Stimulated activated CD4-positive, alpha-beta T cell treated with anti-CD3 and anti-CD28 coated beads, Interleukin-12 subunit alpha, Interleukin-12 subunit beta, amount 100 ng/mL, for 24 hours (primary cell): Measurements from ENCODE around the gene LRFN4.
"Not testable (repeated sequence)": the region's sequence is repeated elsewhere in the genome, so short reads cannot be mapped to it uniquely, and the experiment has no call there.

Experiments
- DNase-seq, 2 experiments: peaks; one replicate each; pipeline ENCODE4 v3.0.0-alpha.2; 2020; ENCODE audit warnings: low read depth in 2 of 2

Gene LRFN4

DNA sequence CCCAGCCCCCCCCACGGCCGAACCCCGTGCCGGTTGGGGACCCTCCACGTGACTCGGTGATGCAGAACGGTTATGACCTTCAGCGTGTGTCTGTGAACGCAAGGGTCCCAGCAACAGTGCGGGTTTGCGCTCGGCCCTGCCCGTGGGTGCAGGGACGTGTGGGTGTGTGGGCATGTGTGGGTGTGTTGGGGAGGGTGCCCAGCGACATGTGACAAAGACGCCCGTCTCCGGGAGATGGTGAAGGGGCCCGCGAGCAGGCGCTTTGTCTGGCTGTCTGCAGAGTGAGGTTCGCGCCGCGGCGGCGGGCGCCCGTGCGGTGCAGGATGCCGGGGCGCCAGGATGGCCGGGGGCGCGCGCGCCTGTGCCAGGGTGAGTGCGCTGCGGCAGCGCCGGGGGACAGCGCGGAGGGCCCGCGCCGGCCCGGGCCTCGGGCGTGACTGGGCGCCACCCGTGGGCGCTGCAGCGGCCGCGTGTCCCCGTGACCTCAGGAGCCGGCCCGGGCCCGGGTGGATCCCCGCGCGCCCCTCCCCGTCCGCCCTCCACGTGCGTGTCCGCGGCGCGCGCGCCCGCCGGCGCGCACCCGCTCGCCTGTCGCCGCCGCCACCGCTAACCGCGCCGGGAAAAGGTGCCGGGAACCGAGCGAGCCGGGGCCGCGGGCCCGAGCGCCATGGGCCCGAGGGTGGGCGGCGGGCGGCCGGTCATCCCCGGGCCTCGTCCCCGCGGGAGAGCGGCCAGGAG, at the start of gene LRFN4:
Gene LRFN4 (plus strand): TSS at position 569 of the 738 bp plus-strand sequence. CDS start 681 bp downstream, outside the sequence.
- peak in 1 of 2 experiments; percentile 29 for DNase-seq

DNA sequence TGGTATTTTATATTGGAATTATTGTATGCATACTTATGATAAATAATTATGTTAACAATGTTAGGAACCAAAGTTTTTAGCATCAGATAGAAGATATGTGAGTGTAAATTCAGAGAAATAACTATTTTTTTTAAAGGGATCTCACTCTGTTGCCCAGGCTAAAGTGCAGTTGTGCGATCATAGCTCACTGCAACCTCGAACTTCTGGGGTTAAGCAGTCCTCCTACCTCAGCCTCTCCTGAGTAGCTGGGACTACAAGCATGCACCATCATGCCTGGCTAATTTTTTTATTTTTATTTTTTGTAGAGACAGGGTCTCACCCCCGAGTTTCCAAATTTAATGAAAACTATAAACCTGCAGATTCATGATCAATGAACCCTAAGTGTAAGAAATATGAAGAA, 47.3 kb upstream of the LRFN4 start:
- no peak for DNase-seq

DNA sequence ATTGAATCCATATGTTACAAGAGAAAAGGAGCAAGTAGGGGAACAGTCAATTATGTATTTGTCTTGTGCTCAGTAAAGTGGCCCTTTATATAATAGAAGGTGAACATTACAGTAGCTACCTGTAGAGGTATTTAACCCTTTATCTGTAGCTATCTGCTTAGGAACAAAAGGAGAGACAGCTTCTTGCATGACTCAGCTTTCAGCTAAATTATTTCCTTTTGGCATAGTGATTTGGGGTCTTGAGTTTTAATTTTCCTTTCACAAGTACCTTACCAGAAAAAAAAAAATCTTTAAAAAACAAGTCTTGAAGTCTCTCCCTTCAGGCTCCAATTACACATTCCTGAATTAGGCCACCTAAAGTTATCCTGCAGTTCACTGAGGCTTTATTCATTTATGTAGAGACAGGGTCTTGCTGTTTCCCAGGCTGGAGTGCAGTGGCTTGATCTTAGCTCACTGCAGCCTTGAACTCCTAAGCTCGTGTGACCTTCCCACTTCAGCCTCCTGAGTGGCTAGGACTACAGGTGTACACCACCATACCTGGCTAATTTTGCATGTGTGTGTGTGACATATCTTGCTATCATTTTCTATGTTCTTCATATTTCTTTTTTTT, 46.2 kb upstream of the LRFN4 start:
- no peak for DNase-seq

DNA sequence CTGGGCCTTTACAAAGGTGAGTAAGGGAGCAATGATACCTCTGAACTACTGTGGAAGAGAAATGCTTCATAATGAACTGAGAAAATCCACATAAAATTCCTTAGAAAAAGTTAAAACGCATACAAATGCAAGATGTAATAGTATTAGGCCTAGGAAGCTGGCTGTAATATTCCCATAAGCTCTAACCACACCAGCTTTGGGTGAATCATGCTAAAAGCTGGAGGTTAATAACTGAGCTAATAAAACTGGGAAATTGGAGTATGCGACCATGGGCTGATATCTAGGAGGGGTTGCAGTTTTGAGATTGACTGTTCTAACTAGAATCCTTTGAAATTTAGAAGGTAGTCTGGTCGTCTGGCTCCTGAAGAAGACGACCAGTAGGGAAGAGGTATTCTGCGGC, 42.2 kb upstream of the LRFN4 start:
- no peak for DNase-seq

DNA sequence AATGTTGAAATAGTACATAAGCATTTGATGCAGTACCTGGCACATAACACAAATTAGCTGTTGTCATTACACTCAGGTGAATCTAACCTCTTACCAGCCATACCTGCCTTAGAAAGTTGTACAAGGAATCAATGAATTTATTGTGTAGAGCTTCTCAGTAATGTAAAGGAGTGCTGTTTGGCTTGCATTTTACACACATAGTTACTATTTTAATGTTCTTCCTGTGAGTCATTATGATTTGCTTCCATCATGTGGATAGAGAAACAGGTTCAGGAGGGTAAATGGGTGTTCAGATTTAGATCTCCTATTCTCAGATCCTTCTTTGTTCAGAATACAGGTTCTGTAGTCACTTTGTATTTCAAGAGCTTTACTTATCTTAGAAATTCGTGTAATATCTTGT, 41.2 kb upstream of the LRFN4 start:
- DNase-seq = no peak

DNA sequence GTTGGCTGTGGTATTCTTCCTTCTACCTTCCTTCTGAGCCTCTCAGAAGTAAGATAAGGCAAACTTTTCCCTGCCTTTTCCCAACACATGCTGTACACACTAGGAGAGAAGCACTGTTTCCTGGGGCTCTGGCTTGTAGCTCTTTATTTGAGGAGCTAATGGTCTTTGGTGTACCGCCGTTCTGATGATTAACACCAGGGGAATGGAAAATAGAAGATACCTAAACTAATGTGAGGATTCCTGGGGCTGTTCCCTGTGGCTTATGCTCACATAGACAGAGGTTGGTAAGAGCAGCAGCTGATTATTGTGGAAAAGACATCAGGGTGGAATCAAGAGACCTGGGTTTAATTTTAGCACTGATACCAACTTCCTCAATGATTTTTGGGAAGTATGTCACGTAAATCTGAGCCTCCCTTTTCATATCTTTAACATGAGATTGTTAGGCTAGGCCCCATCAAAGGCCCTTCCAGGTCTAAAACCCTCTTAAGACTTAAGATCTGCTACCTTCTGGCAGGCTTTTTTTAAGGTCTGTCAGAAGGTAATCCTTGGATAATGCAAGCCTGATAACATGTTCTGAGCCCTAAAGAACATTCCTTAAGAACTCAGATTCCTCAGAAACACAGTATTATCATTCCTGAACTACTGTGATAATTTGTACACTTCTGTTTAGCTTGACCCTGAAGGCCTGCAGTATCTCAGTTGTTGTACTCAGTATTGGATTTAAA, 38.5 kb upstream of the LRFN4 start:
- no peak for DNase-seq

DNA sequence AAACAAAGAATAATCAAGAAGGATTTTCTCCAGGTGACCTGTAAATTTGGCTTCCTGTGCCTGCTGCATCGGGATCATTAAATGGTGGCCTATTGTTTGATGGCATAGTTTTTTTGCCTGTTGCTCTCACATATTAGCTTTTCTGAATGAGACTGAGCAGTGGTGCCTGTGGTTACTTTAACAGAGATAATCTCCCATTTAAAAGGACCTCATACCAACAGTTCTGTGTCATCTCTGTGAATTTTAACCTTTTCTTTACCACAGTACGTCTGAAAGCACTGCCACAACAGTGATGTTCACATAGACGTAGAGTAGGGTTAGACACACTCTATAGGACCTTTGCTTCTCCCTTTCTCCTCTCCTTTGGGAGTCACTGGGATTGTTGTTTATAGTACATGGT, 36.5 kb upstream of the LRFN4 start:
- DNase-seq = no peak

DNA sequence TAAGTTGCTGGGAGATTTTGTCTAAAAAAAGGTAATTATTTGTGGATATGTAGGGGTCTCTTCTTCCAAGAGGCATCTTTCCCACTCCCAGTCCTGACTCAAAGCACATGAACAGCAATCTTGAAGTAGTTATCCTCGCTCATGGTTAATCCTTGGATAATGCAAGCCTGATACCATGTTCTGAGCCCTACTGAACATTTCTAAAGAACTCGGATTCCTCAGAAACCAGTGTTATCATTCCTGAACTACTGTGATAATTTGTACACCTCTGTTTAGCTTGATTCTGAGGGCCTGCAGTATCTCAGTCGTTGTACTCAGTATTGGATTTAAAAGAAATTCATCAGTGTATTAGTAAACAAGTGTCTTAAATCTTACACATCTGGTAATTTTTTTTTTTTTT, 36.0 kb upstream of the LRFN4 start:
- no peak for DNase-seq

DNA sequence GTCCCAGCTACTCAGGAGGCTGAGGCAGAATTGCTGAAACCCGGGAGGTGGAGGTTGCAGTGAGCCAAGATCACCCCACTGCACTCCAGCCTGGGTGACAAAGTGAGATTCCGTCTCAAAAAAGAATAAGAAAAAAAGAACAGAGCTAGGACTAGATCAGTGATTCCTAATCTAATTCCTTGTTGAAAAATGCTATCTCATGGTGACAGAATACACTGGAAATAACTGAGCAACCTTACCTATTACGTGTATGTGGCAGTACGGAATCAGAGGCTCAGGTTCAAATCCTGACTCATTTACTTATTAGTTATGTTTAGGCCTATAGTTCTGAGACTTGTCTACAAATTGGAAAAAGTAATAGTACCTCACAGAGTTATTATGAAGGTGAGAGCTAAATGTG, 33.2 kb upstream of the LRFN4 start:
- no peak for DNase-seq

DNA sequence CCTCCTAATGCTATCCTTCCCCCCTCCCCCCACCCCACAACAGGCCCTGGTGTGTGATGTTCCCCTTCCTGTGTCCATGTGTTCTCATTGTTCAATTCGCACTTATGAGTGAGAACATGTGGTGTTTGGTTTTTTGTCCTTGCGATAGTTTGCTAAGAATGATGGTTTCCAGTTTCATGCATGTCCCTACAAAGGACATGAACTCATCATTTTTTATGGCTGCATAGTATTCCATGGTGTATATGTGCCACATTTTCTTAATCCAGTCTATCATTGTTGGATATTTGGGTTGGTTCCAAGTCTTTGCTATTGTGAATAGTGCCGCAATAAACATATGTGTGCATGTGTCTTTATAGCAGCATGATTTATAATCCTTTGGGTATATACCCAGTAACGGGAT, 32.3 kb upstream of the LRFN4 start:
- DNase-seq = not testable (repeated sequence)

DNA sequence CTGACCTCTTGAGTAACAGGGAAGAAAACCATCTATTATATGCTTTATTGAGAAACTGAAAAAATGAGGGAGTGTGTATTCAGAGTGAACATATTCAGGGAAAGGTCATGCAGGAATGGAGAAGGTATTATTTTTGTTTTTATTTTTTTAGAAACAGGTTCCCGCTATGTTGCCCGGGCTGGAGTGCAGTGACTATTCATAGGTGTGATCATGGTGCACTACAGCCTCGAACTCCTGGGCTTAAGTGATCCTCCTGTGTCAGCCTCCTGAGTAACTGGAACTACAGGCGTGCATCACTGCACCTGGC, 22.4 kb upstream of the LRFN4 start:
- DNase-seq = no peak

DNA sequence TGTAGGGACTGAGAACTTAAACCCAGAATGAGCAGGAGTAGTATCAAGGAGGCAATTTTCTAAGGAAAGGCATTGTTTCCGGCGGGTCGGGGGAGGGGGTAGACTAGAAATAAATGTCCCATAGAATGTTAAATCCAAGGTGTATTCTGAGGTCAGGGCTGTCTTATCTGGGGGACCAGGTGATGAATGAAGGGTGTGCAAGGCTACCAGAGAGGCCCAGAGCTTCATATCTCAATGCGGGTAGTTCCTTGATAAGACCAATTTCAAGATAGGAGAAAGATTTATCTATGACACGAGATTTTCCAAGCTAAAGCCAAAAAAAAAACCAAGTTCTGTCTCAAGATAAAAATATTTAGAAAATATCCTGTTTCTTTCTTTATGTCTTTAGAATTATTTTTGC, 21.9 kb upstream of the LRFN4 start:
- DNase-seq = no peak

DNA sequence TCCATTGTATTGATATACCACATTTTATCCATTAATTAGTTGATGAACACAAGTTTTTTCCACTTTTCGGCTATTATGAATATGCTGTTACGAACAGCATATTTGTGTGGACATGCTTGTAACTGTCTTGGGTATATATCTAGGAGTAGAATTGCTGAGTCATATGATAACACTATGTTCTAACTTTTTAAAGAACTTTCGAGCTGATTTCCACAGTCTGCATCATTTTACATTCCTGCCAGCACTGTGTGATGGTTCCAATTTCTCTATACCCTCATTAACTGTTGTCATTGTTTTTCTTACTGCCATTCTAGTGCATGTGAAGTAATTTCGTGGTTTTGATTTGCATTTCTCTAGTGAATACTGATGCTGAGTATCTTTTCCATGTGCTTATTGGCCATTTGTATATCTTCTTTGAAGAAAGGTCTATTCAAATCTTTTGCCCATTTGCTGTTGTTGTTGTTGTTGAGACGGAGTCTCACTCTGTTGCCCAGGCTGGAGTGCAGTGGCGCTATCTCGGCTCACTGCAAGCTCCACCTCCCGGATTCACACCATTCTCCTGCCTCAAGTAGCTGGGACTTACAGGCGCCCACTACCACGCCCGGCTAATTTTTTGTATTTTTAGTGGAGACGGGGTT, 21.0 kb upstream of the LRFN4 start:
- no peak for DNase-seq

DNA sequence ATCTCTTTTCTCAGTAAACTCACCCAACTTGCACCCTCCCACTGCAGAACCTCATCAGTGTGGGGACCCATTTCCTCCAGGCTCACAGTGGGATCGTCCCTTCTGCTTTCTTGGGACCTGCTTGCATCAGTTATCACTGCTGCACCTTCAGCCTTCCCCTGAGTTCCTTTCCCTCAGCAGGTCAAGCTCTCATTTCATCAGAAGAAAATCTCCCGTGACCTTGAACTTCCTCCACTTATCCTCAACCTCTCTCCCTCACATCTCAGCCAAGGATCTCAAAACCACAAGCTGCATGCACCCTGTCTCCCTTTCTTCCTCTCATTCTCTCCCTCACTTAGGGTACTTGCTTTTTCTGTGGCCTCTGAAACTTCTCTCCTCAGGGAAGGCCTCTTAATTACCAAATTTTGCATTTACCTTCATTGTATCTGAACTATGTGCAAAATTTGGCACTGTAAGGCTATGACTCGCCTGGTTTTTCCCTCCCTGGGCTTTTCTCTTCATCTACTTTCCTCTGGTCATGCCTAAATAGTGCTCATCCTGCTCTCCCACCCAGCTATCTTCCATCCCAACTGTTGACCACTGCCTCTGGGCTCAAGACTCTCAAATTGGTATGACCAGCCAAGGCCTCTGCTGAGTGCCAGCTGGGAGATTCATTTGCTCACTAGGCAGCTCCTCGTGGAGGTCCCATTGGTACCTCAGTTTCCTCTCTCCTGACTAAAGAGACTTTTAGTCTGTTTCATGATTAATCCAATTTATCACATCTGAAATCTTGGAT, 16.4 kb upstream of the LRFN4 start:
- no peak for DNase-seq

DNA sequence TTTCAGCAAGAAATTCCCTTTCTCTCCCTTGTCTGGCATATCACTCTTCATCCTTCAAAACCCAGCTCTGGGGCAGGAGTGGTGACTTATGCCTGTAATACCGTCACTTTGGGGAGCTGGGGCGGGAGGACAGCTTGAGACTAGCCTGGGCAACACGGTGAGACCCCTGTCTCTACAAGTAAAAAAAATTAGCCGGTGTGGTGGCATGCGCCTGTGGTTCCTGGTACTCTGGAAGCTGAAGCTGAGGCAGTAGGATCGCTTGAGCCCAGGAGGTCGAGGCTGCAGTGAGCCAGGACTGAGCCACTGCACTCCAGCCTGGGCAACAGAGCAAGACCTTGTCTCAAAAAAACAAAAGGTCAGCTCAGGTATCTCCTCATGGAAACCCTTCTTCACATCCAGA, 15.0 kb upstream of the LRFN4 start:
- no peak for DNase-seq

DNA sequence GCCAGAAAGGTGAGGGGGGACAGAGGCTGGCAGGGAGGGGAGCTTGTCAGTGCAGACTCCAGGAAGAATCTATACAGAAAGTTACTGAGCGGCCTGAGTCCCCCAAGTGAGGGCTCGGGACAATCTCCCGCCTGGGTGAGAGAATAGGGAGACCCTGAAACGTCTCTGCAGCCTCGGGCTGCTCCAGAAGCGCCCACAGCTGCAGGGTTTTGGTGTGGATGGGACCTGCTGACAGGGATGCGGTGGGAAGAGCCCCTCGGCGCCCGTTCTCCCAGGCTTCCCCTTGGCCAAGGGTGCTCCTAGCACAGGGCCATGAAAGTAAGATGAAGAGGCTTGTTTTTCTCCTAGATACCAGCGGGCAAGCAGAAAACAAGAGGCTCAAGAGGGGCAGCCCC, 14.4 kb upstream of the LRFN4 start:
- no peak for DNase-seq

DNA sequence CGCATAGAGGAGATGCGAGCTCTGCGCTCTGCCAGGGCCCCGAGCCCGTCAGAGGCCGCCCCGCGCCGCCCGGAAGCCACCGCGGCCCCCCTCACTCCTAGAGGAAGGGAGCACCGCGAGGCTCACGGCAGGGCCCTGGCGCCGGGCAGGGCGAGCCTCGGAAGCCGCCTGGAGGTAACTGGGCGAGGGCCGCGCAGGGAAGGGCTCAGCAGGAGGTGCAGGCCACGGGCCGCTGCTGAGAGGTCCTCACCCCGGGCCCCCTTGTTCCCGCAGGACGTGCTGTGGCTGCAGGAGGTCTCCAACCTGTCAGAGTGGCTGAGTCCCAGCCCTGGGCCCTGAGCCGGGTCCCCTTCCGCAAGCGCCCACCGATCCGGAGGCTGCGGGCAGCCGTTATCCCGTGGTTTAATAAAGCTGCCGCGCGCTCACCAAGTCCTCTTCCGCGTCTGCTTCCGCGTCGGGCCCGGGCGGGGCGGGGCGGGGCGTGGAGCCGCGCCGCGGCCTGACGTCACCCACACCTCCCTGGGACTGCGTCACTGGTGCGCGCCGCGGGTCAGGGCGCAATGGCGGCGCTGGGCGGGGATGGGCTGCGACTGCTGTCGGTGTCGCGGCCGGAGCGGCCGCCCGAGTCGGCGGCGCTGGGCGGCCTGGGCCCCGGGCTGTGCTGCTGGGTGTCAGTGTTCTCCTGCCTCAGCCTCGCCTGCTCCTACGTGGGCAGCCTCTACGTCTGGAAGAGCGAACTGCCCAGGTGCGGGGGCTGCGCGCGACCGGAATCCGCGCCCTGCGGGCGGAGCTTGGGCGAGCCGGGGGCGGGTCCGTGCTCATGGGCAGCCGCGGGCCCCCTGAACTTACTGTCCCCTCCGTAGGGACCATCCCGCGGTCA, 13.7 kb upstream of the LRFN4 start, which contains the start of gene RCE1:
Gene RCE1 (plus strand): TSS at position 546 of the 880 bp plus-strand sequence. CDS start 15 bp downstream, at position 561.
- peak; percentile 76 to 84 for DNase-seq

DNA sequence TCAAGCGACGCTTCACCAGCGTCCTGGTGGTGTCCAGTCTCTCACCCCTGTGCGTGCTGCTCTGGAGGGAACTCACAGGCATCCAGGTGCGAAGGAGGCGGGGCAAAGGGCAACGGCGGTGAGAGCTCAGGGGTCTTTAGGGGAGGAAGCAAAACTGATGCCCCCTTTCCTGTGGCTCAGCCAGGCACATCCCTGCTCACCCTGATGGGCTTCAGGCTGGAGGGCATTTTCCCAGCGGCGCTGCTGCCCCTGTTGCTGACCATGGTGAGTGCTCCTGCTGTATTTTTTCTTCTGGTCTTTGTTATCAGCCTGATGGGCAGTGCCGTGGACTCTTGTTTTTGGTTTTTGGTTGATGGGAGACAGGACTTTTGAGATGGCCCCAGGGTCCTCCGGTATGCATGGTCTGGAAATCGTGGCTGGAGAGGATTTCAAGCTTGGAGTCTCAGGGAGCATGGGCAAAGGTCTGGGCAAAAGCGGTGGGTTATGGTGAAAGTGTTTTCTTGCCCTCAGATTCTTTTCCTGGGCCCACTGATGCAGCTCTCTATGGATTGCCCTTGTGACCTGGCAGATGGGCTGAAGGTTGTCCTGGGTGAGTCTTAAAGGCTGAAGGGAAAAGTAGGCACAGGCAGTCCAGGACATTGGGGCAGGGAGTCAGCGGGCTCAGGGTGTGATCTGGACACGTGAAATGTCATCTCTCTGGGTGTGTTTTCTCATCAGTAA, 12.9 kb upstream of the LRFN4 start:
- DNase-seq = no peak

DNA sequence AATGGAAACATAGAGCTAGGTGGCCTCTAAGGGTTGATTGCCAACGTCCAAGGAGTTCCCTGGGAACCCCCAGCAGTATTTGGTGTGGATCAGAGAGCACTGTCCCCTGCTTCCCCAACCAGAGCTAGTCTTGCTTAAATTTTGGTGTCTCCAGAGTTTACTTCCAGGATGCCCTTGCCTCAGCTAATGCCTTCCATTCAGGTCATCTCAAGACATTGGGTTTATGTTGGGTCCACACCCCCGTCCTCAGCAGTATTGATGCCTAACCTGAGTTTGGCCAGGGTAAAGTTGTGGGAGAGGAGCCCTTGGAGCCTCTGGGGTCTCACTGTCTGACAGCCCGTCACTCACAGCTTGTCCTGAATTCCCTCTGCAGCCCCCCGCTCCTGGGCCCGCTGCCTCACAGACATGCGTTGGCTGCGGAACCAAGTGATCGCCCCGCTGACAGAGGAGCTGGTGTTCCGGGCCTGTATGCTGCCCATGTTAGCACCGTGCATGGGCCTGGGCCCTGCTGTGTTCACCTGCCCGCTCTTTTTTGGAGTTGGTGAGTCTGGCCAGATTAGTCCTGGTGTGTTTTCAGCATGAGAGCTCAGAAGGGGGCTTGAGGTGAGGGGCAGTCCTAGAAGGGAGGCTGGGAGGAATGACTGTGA, 12.2 kb upstream of the LRFN4 start:
- DNase-seq = no peak
